Measurements from ENCODE around the gene DIAPH2.

The DIAPH2 gene

GRCh38 chrX:97006167-97006566 lies 321.5 kb downstream of the DIAPH2 start:
- no peak for DNase-seq
- H3K9me3 ChIP-seq (replicated peaks; ENCODE audit: insufficient read depth, low read length) = no peaks in the 10 kb centered on the region
- H3K79me2 ChIP-seq (ENCODE audit: low read length) = no peaks in the 10 kb centered on the region
- H3K9me2 ChIP-seq (replicated peaks; ENCODE audit: insufficient read depth, low read length) = no peaks in the 10 kb centered on the region
- no peak overlapping the region for H2AFZ ChIP-seq (ENCODE audit: low read length)
- TF ChIP-seq, protein P1, sequence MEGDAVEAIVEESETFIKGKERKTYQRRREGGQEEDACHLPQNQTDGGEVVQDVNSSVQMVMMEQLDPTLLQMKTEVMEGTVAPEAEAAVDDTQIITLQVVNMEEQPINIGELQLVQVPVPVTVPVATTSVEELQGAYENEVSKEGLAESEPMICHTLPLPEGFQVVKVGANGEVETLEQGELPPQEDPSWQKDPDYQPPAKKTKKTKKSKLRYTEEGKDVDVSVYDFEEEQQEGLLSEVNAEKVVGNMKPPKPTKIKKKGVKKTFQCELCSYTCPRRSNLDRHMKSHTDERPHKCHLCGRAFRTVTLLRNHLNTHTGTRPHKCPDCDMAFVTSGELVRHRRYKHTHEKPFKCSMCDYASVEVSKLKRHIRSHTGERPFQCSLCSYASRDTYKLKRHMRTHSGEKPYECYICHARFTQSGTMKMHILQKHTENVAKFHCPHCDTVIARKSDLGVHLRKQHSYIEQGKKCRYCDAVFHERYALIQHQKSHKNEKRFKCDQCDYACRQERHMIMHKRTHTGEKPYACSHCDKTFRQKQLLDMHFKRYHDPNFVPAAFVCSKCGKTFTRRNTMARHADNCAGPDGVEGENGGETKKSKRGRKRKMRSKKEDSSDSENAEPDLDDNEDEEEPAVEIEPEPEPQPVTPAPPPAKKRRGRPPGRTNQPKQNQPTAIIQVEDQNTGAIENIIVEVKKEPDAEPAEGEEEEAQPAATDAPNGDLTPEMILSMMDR (IDR thresholded peaks at IDR 0.05; ENCODE audit: low read length) = no peak
- no peak for TF ChIP-seq EZH2 (optimal IDR thresholded peaks at IDR 0.05; ENCODE audit: low read depth, low read length)
- no peak for TF ChIP-seq EZH2phosphoT487 (IDR thresholded peaks at IDR 0.05; ENCODE audit: low read length)
- H3F3A ChIP-seq (ENCODE audit: insufficient read depth, low read length) = no peaks in the 10 kb centered on the region
- no peaks in the 10 kb centered on the region for H4K20me1 ChIP-seq (ENCODE audit: insufficient read depth, low read length)
- H3K27me3 ChIP-seq (replicated peaks; ENCODE audit: insufficient read depth, low read length) = no peaks in the 10 kb centered on the region
- H3K4me1 ChIP-seq (ENCODE audit: low read length) = no peaks in the 10 kb centered on the region
- no peak overlapping the region for H3K4me2 ChIP-seq (ENCODE audit: low read depth, low read length)
- no peak overlapping the region for H3K4me3 ChIP-seq (ENCODE audit: low read length)
- H3K27ac ChIP-seq (ENCODE audit: low read length) = no peak overlapping the region
- no peaks in the 10 kb centered on the region for H3K36me3 ChIP-seq (replicated peaks; ENCODE audit: insufficient read depth, low read length)
- no peak overlapping the region for H3K9ac ChIP-seq (ENCODE audit: low read length)

DNA sequence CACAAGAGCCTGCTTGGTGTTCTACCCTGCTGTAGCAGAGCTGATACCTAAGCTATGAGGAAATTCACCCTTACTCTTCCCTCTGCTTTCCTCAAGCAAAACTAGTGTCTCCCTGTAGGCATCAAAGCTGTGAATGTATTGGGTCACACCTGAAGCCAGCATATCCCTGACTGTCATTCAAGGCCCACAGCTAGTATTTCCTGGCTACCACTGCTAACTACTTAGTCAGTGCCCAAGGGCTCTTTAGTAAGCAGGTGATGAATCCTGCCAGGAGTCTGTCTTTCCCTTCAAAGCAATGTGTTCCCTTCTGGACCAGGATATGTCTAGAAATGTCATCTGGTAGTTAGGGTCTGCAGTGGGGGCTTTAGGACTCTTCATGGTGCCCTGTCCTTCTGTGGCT lies 324.7 kb downstream of the DIAPH2 start:
- Histone ChIP-seq H3K79me2 (ENCODE audit: low read length) (no peaks in the 10 kb centered on the region), H3K36me3 (replicated peaks; ENCODE audit: insufficient read depth, low read length) (no peaks in the 10 kb centered on the region), H3K9ac (ENCODE audit: low read length) (no peak overlapping the region), H3K27ac (ENCODE audit: low read length) (no peak overlapping the region), H3K4me2 (ENCODE audit: low read depth, low read length) (no peak overlapping the region), H3F3A (ENCODE audit: insufficient read depth, low read length) (no peaks in the 10 kb centered on the region), H2AFZ (ENCODE audit: low read length) (no peak overlapping the region), H3K9me3 (replicated peaks; ENCODE audit: insufficient read depth, low read length) (no peaks in the 10 kb centered on the region), H3K9me2 (replicated peaks; ENCODE audit: insufficient read depth, low read length) (no peaks in the 10 kb centered on the region), H4K20me1 (ENCODE audit: insufficient read depth, low read length) (no peaks in the 10 kb centered on the region), H3K4me3 (ENCODE audit: low read length) (no peak overlapping the region), H3K4me1 (ENCODE audit: low read length) (no peaks in the 10 kb centered on the region), H3K27me3 (replicated peaks; ENCODE audit: insufficient read depth, low read length) (no peaks in the 10 kb centered on the region)
- DNase-seq = no peak
- TF ChIP-seq, protein P1 (IDR thresholded peaks at IDR 0.05; ENCODE audit: low read length) = no peak
- TF ChIP-seq EZH2 (optimal IDR thresholded peaks at IDR 0.05; ENCODE audit: low read depth, low read length) (no peak), EZH2phosphoT487 (IDR thresholded peaks at IDR 0.05; ENCODE audit: low read length) (no peak)

GRCh38 chrX:97011540-97011939 lies 326.9 kb downstream of the DIAPH2 start:
- no peak overlapping the region for H3K4me3 ChIP-seq (ENCODE audit: low read length)
- no peaks in the 10 kb centered on the region for H3K9me2 ChIP-seq (replicated peaks; ENCODE audit: insufficient read depth, low read length)
- no peaks in the 10 kb centered on the region for H3K4me1 ChIP-seq (ENCODE audit: low read length)
- H3K79me2 ChIP-seq (ENCODE audit: low read length) = no peaks in the 10 kb centered on the region
- H2AFZ ChIP-seq (ENCODE audit: low read length) = no peak overlapping the region
- no peaks in the 10 kb centered on the region for H3K27me3 ChIP-seq (replicated peaks; ENCODE audit: insufficient read depth, low read length)
- H3K9ac ChIP-seq (ENCODE audit: low read length) = no peak overlapping the region
- H4K20me1 ChIP-seq (ENCODE audit: insufficient read depth, low read length) = no peaks in the 10 kb centered on the region
- H3K36me3 ChIP-seq (replicated peaks; ENCODE audit: insufficient read depth, low read length) = no peaks in the 10 kb centered on the region
- DNase-seq = no peak
- H3K4me2 ChIP-seq (ENCODE audit: low read depth, low read length) = no peak overlapping the region
- H3K9me3 ChIP-seq (replicated peaks; ENCODE audit: insufficient read depth, low read length) = no peaks in the 10 kb centered on the region
- H3F3A ChIP-seq (ENCODE audit: insufficient read depth, low read length) = no peaks in the 10 kb centered on the region
- no peak for TF ChIP-seq EZH2 (optimal IDR thresholded peaks at IDR 0.05; ENCODE audit: low read depth, low read length)
- no peak for TF ChIP-seq EZH2phosphoT487 (IDR thresholded peaks at IDR 0.05; ENCODE audit: low read length)
- no peak overlapping the region for H3K27ac ChIP-seq (ENCODE audit: low read length)

- Histone ChIP-seq H3K36me3 (replicated peaks; ENCODE audit: insufficient read depth, low read length) (no peaks in the 10 kb centered on the region), H3K9me3 (replicated peaks; ENCODE audit: insufficient read depth, low read length) (no peaks in the 10 kb centered on the region), H3K79me2 (ENCODE audit: low read length) (no peaks in the 10 kb centered on the region), H3K4me2 (ENCODE audit: low read depth, low read length) (no peak overlapping the region), H3K4me1 (ENCODE audit: low read length) (no peaks in the 10 kb centered on the region), H3F3A (ENCODE audit: insufficient read depth, low read length) (no peaks in the 10 kb centered on the region), H4K20me1 (ENCODE audit: insufficient read depth, low read length) (no peaks in the 10 kb centered on the region), H3K4me3 (ENCODE audit: low read length) (no peak overlapping the region), H3K9me2 (replicated peaks; ENCODE audit: insufficient read depth, low read length) (no peaks in the 10 kb centered on the region), H3K27ac (ENCODE audit: low read length) (no peak overlapping the region), H2AFZ (ENCODE audit: low read length) (no peak overlapping the region), H3K27me3 (replicated peaks; ENCODE audit: insufficient read depth, low read length) (no peaks in the 10 kb centered on the region), H3K9ac (ENCODE audit: low read length) (no peak overlapping the region)
- TF ChIP-seq EZH2phosphoT487 (IDR thresholded peaks at IDR 0.05; ENCODE audit: low read length) (no peak), EZH2 (optimal IDR thresholded peaks at IDR 0.05; ENCODE audit: low read depth, low read length) (no peak)
- TF ChIP-seq, protein P1 (IDR thresholded peaks at IDR 0.05; ENCODE audit: low read length) = no peak
- no peak for DNase-seq
Observed at GRCh38 chrX:97016106-97016505, 331.5 kb downstream of the DIAPH2 start.
